Fibroblast of skin of left quadriceps (primary cell): Measurements from ENCODE around the gene YJU2.
"Not testable (repeated sequence)": the region's sequence is repeated elsewhere in the genome, so short reads cannot be mapped to it uniquely, and the experiment has no call there.

ENCODE experiments used
- DNase-seq, 2 experiments: peaks; one replicate each; pipeline ENCODE4 v3.0.0-alpha.2; 2013; ENCODE audit warnings: low read depth in 2 of 2

The YJU2 gene

DNA sequence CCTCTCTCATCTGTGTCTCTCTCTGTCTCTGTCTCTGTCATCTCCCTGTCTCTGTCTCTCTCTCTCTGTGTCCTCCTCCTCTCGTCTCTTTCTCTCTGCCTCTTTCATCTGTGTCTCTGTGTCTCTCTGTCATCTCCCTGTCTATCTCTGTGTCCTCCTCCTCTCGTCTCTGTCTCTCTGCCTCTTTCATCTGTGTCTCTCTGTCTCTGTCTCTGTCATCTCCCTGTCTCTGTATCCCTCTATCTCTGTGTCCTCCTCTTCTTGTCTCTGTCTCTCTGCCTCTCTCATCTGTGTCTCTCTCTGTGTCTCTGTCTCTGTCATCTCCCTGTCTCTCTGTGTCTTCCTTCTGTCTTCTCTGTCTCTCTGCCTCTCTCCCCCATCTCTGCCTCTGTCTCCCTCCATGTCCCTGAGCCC, 18.1 kb upstream of the YJU2 start:
- DNase-seq, result no peak

DNA sequence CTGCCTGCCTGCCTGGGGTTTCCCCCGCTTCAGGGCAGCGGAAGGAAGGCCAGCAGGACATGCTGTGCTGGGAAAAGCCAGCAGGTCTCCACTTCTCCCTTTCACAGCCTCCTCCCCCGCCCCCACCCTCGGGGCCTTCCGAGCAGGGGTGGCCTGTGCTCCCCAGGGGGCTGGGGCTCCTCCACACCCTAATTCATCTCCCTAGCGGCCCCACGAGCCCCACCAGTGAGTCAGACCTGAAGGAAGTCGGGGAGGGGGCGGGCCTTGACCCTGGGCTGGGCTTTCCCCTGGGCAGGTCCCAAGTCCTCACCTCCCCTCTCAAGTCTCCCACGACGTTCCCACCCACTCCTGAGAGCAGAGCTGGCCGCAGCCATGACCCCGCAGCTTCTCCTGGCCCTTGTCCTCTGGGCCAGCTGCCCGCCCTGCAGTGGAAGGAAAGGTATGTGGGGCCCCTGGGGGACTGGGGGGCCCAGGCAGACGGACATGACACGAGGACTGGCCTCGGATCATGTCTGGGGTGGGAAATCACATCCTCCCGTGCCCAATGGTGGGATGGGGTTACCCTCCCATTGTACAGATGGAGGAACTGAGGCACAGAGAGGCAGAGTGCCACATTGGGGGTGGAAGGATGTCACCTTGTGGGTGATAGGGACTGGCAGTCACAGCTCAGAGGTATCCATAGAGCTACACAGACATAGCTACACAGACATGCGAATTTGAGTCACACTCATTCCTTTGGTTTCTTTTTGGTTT, 17.5 kb upstream of the YJU2 start, which contains the start of gene EBI3:
Gene EBI3, plus strand, starts transcription at position 345 of the 753 bp plus-strand sequence. Its CDS starts 28 bp downstream, at position 373.
- no peak for DNase-seq

DNA sequence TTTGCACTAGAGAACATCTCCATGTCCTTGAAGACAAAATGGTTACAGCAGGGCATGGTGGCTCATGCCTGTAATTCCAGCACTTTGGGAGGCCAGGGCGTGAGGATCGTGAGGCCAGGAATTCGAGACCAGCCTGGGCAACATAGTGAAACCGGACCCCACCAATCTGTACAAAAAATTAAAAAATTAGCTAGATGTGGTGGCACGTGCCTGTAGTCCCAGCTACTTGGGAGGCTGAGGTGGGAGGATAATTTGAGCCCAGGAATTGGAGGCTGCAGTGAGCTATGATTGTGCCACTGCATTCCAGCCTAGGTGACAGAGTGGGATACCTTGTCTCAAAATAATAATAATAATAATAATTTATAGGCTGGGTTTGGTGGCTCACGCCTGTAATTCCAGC, 16.6 kb upstream of the YJU2 start:
- not testable (repeated sequence) for DNase-seq

DNA sequence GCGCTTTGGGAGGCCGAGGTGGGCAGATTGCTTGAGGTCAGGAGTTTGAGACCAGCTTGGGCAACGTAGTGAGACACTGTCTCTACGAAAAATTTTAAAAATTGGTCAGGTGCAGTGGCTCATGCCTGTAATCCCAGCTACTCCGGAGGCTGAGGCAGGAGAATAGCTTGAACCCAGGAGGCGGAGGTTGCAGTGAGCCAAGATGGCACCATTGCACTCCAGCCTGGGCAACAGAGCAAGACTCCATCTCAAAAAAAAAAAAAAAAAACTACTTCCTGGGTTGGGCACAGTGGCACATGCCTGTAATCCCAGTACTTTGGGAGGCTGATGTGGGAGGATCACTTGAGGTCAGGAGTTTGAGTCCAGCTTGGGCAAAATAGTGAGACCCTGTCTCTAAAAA, 15.4 kb upstream of the YJU2 start:
- not testable (repeated sequence) for DNase-seq

DNA sequence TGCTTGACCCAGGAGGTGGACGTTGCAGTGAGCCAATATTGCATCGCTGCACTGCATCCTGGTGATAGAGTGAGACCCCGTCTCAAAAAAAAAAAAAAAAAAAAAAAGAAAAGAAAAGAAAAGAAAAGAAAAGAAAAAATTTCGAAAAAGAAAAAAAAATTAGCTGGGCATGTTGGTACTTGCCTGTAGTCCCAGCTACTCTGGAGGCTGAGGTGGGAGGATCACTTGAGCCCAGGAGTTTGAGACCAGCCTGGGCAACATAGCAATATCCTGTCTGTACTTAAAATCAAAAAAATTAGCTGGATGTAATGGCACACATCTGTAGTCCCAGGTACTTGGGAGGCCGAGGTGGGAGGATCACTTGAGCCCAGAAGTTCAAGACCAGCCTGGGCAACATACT, 14.7 kb upstream of the YJU2 start:
- DNase-seq, result not testable (repeated sequence)

DNA sequence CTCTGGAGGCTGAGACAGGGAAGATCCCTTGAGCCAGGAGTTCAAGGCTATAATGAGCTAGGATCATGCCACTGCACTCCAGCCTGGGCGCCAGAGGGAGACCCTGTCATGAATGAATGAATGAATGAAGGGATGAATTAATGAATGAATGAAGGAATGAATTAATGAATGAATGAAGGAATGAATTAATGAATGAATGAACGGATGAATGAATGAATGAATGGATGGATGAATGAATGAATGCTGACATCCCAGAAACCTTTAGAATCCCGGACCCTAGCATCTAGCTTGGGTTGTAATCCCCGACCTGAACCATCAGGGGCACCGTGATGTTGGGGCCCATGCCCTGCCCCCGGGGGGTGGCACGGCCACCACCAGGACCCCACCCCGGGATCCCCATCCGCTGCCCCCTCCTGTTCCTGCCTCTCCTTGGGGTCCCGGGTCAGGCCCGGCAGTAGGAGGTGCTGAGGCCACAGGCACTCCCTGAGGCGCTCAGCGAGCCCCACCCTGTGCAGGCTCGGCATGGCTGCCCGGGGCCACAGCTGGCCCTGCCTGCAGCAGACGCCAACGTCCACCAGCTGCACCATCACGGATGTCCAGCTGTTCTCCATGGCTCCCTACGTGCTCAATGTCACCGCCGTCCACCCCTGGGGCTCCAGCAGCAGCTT, 14.1 kb upstream of the YJU2 start:
- no peak for DNase-seq

DNA sequence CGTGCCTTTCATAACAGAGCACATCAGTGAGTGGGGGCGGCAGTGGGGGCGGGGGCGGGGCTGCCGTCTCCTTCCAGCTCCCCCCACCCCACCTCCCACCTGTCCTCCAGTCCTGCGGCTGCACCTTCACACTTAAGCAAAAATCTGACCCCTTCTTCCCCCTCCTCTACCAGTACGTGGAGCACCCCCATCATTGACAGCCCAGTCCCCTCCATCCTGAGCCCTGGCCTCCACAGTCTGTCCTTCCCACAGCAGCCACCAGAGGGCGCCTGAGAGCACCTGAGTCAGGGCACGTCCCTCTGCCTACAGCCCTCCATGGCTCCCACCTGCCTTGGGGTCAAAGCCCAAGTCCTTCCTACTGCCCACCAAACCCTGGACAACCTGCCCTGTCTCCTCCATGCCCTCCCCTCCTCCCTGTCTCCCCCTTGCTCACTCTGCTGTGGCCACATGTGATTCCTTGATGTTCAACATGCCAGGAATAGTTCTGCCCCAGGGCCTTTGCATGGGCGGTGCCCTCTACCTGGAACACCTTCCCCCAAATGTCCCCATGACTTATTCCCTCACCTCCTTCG, 13.5 kb upstream of the YJU2 start:
- DNase-seq, result no peak

DNA sequence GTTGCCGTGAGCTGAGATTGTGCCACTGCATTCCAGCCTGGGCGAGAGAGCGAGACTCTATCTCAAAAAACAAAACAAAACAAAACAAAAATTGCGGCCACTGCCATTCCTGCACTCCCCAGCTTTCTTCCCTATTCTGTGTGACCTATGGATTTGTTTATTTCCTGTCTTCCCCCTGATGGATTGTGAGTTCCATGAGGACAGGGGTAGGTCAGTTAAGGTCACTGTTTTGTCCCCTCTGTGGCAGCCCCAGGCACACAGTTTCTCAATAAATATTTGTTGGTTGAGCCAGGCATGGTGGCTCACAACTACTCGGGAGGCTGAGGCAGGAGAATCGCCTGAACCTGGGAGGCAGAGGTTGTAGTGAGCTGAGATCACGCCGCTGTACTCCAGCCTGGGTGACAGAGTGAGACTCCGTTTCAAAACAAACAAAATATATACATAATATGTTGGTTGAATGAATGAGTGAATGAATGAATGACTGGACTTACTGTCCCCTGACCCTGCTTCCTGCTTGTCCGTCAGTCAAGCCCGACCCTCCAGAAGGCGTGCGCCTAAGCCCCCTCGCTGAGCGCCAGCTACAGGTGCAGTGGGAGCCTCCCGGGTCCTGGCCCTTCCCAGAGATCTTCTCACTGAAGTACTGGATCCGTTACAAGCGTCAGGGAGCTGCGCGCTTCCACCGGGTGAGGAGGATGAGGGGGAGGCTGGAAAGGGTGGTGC, 12.6 kb upstream of the YJU2 start:
- no peak for DNase-seq

DNA sequence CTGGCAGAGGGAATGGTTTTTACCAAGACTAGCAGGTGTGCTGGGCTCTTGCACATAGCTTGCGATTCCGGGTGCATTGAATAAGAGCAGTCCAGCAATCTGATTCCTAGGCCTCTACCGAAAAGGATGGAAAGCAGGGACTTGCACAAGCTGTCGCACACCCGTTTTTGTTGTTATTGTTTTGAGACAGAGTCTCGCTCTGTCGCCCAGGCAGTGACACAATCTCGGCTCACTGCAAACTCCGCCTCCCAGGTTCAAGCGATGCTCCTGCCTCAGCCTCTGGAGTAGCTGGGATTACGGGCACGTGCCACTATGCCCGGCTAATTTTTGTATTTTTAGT, 12.0 kb upstream of the YJU2 start:
- no peak for DNase-seq

DNA sequence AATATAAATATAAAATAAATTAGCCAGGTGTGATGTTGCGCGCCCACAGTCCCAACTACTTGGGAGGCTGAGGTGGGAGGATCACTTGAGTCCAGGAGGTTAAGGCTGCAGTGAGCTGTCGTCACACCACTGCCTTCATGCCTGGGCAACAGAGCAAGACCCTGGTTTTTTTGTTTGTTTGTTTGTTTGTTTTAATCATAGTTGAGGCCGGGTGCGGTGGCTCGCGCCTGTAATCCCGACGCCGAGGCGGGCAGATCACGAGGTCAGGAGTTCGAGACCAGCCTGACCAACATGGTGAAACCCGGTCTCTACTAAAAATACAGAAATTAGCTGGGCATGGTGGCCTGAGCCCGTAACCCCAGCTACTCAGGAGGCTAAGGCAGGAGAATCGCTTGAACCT, 9.4 kb upstream of the YJU2 start:
- DNase-seq, result not testable (repeated sequence)

DNA sequence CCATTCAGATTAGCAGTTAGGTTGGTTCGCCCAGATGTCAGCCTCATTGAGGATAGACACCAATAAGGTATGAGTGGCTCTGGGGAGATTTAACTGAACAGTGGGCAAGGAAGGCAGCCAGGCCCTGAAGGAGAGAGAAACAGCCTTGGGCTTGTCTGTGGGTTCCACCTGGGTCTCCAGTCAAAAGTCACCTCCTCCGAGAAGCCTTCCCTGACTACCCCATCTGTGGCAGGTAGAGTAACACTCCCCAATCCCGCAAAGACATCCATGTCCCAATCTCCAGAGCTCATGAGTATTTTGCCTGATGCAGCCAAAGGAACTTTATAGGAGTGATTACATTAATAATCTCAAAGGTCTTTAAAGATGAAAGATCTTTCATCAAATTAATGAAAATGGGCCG, 8.0 kb upstream of the YJU2 start:
- no peak for DNase-seq

DNA sequence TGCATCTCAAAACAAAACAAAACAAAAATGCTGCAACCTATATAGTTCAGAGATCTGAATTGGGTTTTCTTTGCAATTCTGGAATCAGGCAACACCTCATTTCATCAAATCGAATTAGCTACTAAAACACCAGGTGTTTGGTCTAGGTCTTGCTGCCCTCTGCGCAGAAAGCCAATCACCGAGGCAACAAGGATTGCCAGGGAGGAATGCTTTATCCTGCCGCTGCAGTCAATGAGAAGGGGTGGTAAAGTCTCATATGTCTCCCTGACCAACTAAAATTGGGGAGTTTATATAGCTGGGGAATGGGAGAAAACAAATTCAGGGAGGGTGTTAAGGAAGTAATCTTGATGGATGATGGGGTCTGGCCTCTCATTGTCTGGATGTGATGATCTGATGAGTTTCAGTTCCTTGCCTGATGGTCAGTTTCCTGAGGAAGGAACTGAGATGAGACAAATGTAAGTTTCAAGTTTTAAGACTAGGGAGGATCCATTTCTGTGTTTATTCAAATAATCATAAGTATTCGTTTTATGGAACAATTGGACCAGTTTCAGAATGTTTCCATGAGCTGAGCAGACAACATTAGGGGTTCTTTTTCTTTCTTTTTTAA, 5.0 kb upstream of the YJU2 start:
- DNase-seq, result no peak

DNA sequence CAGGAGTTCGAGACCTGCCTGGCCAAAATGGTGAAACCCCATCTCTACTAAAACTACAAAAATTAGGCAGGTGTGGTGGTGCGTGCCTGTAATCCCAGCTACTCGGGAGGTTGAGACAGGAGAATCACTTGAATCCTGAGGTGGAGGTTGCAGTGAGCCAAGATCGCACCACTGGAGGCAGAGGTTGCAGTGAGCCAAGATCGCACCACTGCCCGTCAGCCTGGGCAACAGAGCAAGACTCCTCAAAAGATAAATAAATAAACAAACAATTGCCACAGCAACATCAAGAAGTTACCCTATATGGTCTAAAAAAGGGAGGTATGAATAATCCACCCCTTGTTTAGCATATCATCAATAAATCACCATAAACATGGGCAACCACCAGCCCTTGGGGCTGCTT, 942 bp upstream of the YJU2 start:
- DNase-seq, result not testable (repeated sequence)

DNA sequence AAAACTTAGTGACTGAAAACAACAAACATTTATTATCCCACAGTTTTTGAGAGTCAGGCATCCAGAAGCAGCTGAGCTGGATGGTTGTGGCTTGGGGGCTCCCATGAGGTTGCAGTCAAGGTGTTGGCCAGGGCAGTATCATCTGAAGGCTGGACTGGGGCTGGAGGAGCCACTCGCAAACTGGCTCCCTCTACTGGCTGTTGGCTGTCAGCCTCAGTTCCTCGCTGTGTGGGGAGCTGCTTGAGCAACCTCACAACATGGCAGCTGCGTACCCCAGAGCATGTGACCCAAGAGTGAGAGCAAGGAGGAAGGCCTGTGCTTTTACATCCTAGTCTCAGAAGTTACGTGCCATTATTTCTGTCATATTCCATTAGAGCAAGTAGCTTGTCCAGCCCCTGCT, 9.7 kb downstream of the YJU2 start:
- DNase-seq, result no peak

DNA sequence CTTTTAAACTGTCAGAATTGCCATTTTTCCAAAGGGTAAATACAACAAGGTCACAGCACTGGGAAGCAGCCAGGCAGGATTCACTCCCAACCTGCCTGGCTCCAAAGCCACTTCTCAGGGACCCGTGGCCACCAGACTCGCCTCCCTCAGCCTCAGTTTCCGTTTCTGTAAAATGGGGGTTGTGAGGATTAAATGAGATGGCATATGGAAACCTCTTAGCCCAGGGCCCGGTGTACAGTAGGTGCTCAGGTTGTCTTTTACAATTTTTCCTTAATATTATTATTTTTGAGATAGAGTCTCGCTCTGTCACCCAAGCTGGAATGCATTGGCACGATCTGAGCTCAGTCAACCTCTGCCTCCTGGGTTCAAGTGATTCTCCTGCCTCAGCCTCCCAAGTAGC, 10.1 kb downstream of the YJU2 start:
- no peak for DNase-seq

DNA sequence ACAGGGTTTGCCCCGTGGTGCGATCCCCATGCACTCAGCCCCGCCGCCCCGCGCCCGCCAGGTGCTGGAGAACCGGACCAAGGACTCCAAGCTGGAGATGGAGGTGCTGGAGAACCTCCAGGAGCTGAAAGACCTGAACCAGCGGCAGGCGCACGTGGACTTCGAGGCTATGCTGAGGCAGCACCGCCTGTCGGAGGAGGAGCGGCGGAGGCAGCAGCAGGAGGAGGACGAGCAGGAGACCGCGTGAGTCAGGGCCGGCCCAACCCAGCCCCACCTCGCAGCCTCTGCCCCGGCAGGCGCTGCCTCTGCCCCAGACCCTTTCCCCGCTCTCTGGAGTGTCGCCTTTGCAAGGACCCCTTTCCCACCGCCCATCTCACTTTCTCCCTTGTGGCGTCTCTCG, 11.3 kb downstream of the YJU2 start:
- no peak for DNase-seq

DNA sequence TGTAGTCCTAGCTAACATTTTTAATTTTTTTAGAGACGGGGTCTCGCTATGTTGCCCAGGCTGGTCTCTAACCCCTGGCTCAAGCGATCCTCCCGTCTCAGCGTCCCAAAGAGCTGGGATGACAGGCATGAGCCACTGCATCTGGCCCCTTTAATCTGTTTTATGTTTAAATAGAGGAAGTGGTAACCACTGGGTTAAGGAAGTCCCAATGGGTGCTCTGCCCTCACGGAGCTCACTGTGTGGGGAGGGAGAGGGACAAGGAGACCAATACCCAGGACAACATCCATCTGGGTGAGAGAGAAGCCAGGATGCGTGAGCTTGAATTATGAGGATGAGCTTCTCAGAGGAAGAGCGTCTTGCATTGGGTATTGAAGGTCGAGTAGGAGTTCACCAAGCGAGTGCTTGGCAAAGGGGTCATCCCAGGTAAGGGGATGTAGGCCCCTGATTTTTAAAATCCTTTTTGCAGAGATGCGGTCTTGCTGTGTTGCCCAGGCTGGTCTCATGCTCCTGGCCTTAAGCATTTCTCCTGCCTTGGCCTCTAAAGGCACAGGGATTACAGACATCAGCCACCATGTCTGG, 13.8 kb downstream of the YJU2 start:
- DNase-seq, result no peak

DNA sequence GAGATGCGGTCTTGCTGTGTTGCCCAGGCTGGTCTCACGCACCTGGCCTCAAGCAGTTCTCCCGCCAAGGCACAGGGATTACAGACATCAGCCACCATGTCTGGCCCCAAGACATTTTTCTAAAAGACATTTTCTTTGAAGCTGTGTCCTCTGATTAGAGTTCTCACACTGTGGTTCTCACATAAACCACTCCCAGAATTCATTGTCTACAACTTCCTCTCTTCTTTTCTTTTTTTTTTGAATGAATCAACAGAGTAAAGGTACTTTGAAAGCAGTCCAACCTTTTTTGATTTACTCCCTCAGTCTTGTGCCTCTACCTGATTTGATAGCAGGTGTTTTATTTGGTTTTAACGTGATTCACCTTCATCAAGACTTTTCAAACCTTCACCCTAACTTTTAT, 17.9 kb downstream of the YJU2 start:
- no peak for DNase-seq

DNA sequence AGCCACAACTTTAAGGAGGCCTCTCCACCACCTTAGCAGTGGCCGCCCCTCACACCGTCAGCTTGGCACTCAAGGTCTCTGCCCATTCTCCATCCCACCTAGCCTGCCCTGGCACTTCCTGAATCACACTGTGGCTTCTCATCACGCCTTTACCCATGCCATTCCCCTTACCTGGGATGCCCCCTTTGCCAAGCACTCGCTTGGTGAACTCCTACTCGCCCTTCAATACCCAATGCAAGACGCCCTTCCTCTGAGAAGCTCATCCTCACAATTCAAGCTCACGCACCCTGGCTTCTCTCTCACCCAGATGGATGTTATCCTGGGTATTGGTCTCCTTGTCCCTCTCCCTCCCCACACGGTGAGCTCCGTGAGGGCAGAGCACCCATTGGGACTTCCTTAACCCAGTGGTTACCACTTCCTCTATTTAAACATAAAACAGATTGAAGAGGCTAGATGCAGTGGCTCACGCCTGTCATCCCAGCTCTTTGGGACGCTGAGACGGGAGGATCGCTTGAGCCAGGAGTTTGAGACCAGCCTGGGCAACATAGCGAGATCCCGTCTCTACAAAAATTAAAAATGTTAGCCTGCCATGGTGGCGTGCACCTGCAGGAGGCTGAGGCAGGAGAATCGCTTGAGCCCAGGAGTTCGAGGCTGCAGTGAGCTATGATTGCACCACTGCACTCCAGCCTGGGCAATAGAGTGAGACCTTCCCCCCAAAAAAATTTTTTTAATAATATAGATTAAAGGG, 19.5 kb downstream of the YJU2 start:
- no peak for DNase-seq

DNA sequence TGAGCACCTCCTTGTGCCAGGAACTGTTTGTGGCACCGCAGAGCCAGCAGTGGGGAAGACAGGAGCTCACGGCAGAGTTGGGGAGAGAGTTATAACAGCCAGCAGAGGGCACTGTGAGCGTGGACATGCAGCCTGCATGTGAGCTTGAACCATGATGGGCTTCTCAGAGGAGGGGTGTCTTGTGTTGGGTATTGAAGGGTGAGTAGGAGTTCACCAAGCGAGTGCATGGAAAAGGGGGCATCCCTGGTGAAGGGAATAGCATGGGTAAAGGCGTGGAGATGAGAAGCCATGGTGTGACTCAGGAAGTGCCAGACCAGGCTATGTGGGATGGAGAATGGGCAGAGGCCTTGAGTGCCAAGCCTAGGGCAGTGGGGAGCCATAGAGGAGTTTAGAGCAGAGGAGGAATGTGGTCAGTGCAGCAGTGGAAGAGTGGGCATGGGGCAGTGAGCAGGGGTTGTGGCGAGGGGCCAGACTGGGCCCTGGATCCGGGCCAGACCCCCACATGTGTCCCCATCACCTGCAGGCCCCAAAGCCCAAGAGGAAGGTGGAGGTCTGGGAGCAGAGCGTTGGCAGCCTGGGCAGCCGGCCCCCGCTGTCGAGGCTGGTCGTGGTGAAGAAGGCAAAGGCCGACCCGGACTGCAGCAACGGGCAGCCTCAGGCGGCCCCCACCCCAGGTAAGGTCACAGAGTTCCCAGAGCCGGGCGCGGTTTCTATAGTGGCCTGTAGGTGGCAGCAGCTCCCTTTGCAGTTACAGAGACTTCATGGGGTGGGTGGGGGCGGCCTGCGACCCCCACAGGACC, 20.4 kb downstream of the YJU2 start:
- no peak for DNase-seq
